ENCODE results near the gene KRTAP4-6.
"Not testable (repeated sequence)": the region's sequence is repeated elsewhere in the genome, so short reads cannot be mapped to it uniquely, and the experiment has no call there.

Gene KRTAP4-6

DNA sequence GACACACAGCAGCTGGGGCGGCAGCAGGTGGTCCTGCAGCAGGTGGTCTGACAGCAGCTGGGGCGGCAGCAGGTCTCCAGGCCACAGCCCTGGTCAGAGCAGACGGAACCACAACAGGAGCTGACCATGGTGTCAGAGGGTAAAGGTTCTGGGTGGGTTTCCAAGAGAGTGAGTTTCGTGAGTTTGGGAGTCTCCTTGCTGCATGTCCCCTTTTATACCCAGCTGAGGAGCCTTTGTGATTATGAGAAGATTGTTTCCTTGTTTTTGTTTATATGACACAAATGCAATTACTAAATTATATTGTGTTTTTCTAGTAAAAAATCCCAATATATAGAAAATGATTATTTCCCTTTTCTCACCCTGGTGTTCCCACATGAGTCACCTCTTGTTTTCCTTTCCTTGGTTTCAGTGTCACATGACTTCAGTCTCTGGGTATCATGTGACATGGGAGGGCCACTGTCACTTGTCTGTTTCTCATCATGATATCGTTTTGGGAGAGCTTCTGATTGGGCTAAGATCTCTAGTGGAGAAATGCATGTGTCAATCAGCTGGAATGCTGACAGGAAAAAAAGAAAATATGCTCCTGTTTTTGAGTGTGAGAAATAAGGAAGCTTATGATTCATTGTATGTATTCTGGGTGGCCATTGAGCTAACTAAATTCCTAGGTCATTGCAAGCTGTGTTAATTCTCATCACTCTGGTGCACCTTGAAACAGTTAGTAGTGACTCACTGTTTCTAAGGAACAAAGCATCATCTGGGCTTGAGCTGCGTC, at the start of gene KRTAP4-6:
TSS of gene KRTAP4-6 (minus strand) at position 185 of the 772 bp plus-strand sequence. CDS start at position 128, 57 bp downstream.
- in situ Hi-C loops (cut with MboI; ENCODE audit: low sequenced_read_pairs, unreplicated experiment), result no loop called here
- no peak for DNase-seq (ENCODE audit: low spot score)
- TF ChIP-seq CTCF (IDR thresholded peaks at IDR 0.05; ENCODE audit: borderline replicate concordance, control extremely low read depth, extremely low read depth, insufficient read depth, missing control alignments), result no peak

GRCh38 chr17:41189837-41190318, 49.5 kb upstream of the KRTAP4-6 start, which contains the start of gene KRTAP9-1:
Gene KRTAP9-1 (plus strand): TSS chr17:41189887. CDS start chr17:41189887, 0 bp downstream.
- in situ Hi-C loops (cut with MboI; ENCODE audit: low sequenced_read_pairs, unreplicated experiment); DNase-seq (ENCODE audit: low spot score): not testable (repeated sequence)

DNA sequence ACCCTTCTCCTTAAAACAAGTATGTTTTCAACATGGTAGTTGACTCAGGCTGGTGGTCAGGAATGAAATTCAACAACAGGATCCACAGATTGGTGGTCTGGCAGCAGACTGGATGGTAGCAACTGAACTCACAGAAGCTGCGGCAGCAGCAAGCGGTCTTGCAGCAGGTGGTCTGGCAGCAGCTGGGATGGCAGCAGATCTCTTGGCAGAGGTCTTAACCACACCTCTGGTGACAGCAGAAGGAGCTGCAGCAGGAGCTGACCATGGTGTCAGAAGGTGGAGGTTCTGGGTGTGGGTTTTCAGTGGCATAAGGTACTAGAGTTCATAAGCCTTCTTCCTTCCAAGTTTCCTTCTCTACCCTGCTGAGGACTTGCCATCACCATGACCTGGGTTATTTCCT, 46.5 kb upstream of the KRTAP4-6 start:
- TF ChIP-seq CTCF (IDR thresholded peaks at IDR 0.05; ENCODE audit: borderline replicate concordance, control extremely low read depth, extremely low read depth, insufficient read depth, missing control alignments), result no peak
- in situ Hi-C loops (cut with MboI; ENCODE audit: low sequenced_read_pairs, unreplicated experiment), result no loop called here
- no peak for DNase-seq (ENCODE audit: low spot score)

GRCh38 chr17:41185001-41185400, 44.7 kb upstream of the KRTAP4-6 start:
- TF ChIP-seq CTCF (IDR thresholded peaks at IDR 0.05; ENCODE audit: borderline replicate concordance, control extremely low read depth, extremely low read depth, insufficient read depth, missing control alignments), result no peak
- no peak for DNase-seq (ENCODE audit: low spot score)
- in situ Hi-C loops (cut with MboI; ENCODE audit: low sequenced_read_pairs, unreplicated experiment), result no loop called here

- in situ Hi-C loops (cut with MboI; ENCODE audit: low sequenced_read_pairs, unreplicated experiment), result no loop called here
- no peak for TF ChIP-seq CTCF (IDR thresholded peaks at IDR 0.05; ENCODE audit: borderline replicate concordance, control extremely low read depth, extremely low read depth, insufficient read depth, missing control alignments)
- no peak for DNase-seq (ENCODE audit: low spot score)
Measured at GRCh38 chr17:41184480-41184961, 44.2 kb upstream of the KRTAP4-6 start, which contains the start of gene KRTAP4-1. Gene KRTAP4-1 (minus strand): TSS chr17:41184911. CDS start chr17:41184854, 57 bp downstream.

- no peak for DNase-seq (ENCODE audit: low spot score)
- in situ Hi-C loops (cut with MboI; ENCODE audit: low sequenced_read_pairs, unreplicated experiment), result no loop called here
- TF ChIP-seq CTCF (IDR thresholded peaks at IDR 0.05; ENCODE audit: borderline replicate concordance, control extremely low read depth, extremely low read depth, insufficient read depth, missing control alignments), result no peak
Measured at GRCh38 chr17:41178843-41179616, 38.7 kb upstream of the KRTAP4-6 start.

Measured in GM13976 (cell line).